Measurements from ENCODE around the gene SLC30A3.

- TF ChIP-seq CTCF (IDR thresholded peaks at IDR 0.05; ENCODE audit: low read depth, low read length) (no peak), POLR2A (IDR thresholded peaks at IDR 0.05; ENCODE audit: extremely low read depth, insufficient read length) (no peak), MAX (IDR thresholded peaks at IDR 0.05; ENCODE audit: low read depth, low read length) (no peak), MYC (IDR thresholded peaks at IDR 0.05; ENCODE audit: low read depth, low read length) (no peak)
These were observed at the start of gene SLC30A3 for GRCh38 chr2:27262379-27263286.

All from NB4 (cell line).